HTERT RPE-1 (cell line): ENCODE results near the gene RAB22A.

ENCODE experiments used
- in situ Hi-C: fragments of 300-500 bp; cut with MboI; formaldehyde crosslinking; loops from 4 replicates; pipeline ENCODE4 v1.14.3; 2020; ENCODE audit warnings: low sequenced_read_pairs

Gene RAB22A

GRCh38 chr20:58382096-58382495 is 72.6 kb downstream of the RAB22A start:
- in situ Hi-C loops: no loop called here

- in situ Hi-C loops: no loop called here
Measured at GRCh38 chr20:58384821-58385220, 75.3 kb downstream of the RAB22A start.

- in situ Hi-C loops: no loop called here
Measured at GRCh38 chr20:58388028-58388601, 78.6 kb downstream of the RAB22A start.

- in situ Hi-C loops: no loop called here
Measured at GRCh38 chr20:58388882-58389323, 79.4 kb downstream of the RAB22A start, which contains the start of gene VAPB. VAPB (plus strand) TSS chr20:58389229; CDS start chr20:58389460, 231 bp downstream.

- in situ Hi-C loops: no loop called here
Measured at GRCh38 chr20:58389324-58389967, 79.9 kb downstream of the RAB22A start.

- in situ Hi-C loops: no loop called here
Measured at GRCh38 chr20:58389968-58390658, 80.6 kb downstream of the RAB22A start.

GRCh38 chr20:58390659-58391035 is 81.1 kb downstream of the RAB22A start:
- in situ Hi-C loops: no loop called here

GRCh38 chr20:58392286-58392685 is 82.8 kb downstream of the RAB22A start:
- in situ Hi-C loops: no loop called here

GRCh38 chr20:58393299-58393698 is 83.8 kb downstream of the RAB22A start:
- in situ Hi-C loops: no loop called here

GRCh38 chr20:58394801-58395200 is 85.3 kb downstream of the RAB22A start:
- in situ Hi-C loops: no loop called here

- in situ Hi-C loops: no loop called here
Measured at GRCh38 chr20:58395604-58396003, 86.1 kb downstream of the RAB22A start.

GRCh38 chr20:58397429-58397828 is 87.9 kb downstream of the RAB22A start:
- in situ Hi-C loops: no loop called here

- in situ Hi-C loops: no loop called here
Measured at GRCh38 chr20:58398254-58398653, 88.7 kb downstream of the RAB22A start.

GRCh38 chr20:58399926-58400325 is 90.4 kb downstream of the RAB22A start:
- in situ Hi-C loops: no loop called here

- in situ Hi-C loops: no loop called here
Measured at GRCh38 chr20:58401162-58401561, 91.6 kb downstream of the RAB22A start.

- in situ Hi-C loops: no loop called here
Measured at GRCh38 chr20:58402305-58402704, 92.8 kb downstream of the RAB22A start.

GRCh38 chr20:58402827-58403226 is 93.3 kb downstream of the RAB22A start:
- in situ Hi-C loops: no loop called here

- in situ Hi-C loops: no loop called here
Measured at GRCh38 chr20:58403272-58403671, 93.8 kb downstream of the RAB22A start.

GRCh38 chr20:58405504-58406291 is 96.2 kb downstream of the RAB22A start:
- in situ Hi-C loops: no loop called here

GRCh38 chr20:58406422-58407001 is 97.0 kb downstream of the RAB22A start:
- in situ Hi-C loops: no loop called here
